Neural cell (in vitro differentiated cells): ENCODE measurements around the gene PLEKHM3.

Source experiments
- EP300 ChIP-seq: fragments of 450-650 bp; conservative IDR thresholded peaks from 2 replicates; pipeline ENCODE4 v1.6.1; 2014; ENCODE audit warnings: antibody characterized with exemption, mild to moderate bottlenecking, moderate library complexity; ENCODE audit not compliant: poor library complexity, severe bottlenecking
- EZH2 ChIP-seq: fragments of 200-600, 300-800 bp; shearing (Covaris generic), sonication (generic); IDR thresholded peaks from 2 replicates; pipeline ENCODE4 v1.6.1; 2014; ENCODE audit warnings: antibody characterized with exemption, low read length, borderline replicate concordance, mild to moderate bottlenecking; ENCODE audit not compliant: insufficient read depth, poor library complexity, severe bottlenecking
- MXI1 ChIP-seq: fragments of 450-650 bp; conservative IDR thresholded peaks from 2 replicates; pipeline ENCODE4 v1.6.1; 2014; ENCODE audit warnings: antibody characterized with exemption, mild to moderate bottlenecking; ENCODE audit not compliant: poor library complexity, severe bottlenecking
- POLR2AphosphoS5 ChIP-seq: IDR thresholded peaks from 2 replicates; pipeline ENCODE4 v1.6.1; 2012
- RAD21 ChIP-seq: fragments of 450-650 bp; conservative IDR thresholded peaks from 2 replicates; pipeline ENCODE4 v1.6.1; 2014; ENCODE audit warnings: antibody characterized with exemption, mild to moderate bottlenecking, moderate library complexity
- REST ChIP-seq: IDR thresholded peaks from 2 replicates; pipeline ENCODE4 v1.6.1; 2012; ENCODE audit warnings: borderline replicate concordance
- SMC3 ChIP-seq: fragments of 450-650 bp; conservative IDR thresholded peaks from 2 replicates; pipeline ENCODE4 v1.6.1; 2014; ENCODE audit warnings: antibody characterized with exemption, mild to moderate bottlenecking, moderate library complexity; ENCODE audit not compliant: poor library complexity
- TAF1 ChIP-seq: IDR thresholded peaks from 2 replicates; pipeline ENCODE4 v1.6.1; 2012; ENCODE audit warnings: low read depth
- TF ChIP-seq, protein P1 (sequence below): fragments of 450-650 bp; IDR thresholded peaks from 2 replicates; pipeline ENCODE4 v1.5.1; 2014; ENCODE audit warnings: antibody characterized with exemption, mild to moderate bottlenecking, moderate library complexity; ENCODE audit not compliant: poor library complexity, severe bottlenecking

DNA sequence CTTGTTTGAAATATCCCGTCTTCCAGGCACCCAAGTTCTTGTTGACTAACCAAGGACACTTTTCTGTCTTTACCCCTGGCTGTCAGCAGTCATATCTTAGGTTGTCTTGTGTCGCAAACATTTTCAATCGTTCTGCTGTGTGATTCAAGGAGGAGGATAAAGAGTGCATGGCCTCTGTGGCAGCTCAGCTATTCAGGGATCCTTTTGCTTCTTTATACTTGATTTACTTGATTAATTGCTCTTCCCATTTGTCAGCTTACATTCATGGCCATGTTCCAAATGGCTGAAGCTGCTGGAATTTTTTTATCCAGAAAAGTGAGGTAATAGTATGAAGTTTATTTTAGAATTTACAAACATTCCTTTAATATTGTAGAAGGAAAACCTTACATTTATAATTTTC is 158.3 kb downstream of the PLEKHM3 start:
- TF ChIP-seq, protein P1, sequence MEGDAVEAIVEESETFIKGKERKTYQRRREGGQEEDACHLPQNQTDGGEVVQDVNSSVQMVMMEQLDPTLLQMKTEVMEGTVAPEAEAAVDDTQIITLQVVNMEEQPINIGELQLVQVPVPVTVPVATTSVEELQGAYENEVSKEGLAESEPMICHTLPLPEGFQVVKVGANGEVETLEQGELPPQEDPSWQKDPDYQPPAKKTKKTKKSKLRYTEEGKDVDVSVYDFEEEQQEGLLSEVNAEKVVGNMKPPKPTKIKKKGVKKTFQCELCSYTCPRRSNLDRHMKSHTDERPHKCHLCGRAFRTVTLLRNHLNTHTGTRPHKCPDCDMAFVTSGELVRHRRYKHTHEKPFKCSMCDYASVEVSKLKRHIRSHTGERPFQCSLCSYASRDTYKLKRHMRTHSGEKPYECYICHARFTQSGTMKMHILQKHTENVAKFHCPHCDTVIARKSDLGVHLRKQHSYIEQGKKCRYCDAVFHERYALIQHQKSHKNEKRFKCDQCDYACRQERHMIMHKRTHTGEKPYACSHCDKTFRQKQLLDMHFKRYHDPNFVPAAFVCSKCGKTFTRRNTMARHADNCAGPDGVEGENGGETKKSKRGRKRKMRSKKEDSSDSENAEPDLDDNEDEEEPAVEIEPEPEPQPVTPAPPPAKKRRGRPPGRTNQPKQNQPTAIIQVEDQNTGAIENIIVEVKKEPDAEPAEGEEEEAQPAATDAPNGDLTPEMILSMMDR = no peak
- TF ChIP-seq EZH2 (no peak), REST (no peak), TAF1 (no peak), POLR2AphosphoS5 (no peak), RAD21 (no peak), EP300 (no peak), SMC3 (no peak), MXI1 (no peak)
